ENCODE results near the gene BMP2K.
"Not testable (repeated sequence)": the region's sequence is repeated elsewhere in the genome, so short reads cannot be mapped to it uniquely, and the experiment has no call there.

The BMP2K gene

GRCh38 chr4:78824001-78824400 is 47.9 kb downstream of the BMP2K start:
- no peak overlapping the region for H2AFZ ChIP-seq (ENCODE audit: low read length)
- no peak overlapping the region for H3K4me2 ChIP-seq (ENCODE audit: low read depth, low read length, poor library complexity, severe bottlenecking)
- H3K36me3 ChIP-seq (ENCODE audit: insufficient read depth, low read length), result peaks cover 36% of the 10 kb centered on the region; the same call in 1 of the 2 replicates
- peaks cover 41% of the 10 kb centered on the region for H4K20me1 ChIP-seq (ENCODE audit: insufficient read depth, low read length, poor library complexity, severe bottlenecking)
- peaks cover 72% of the 10 kb centered on the region for H3K79me2 ChIP-seq (ENCODE audit: insufficient read depth, low read length)
- no peak for TF ChIP-seq EZH2phosphoT487 (IDR thresholded peaks at IDR 0.05; ENCODE audit: borderline replicate concordance)
- TF ChIP-seq CTCF (conservative IDR thresholded peaks at IDR 0.05; ENCODE audit: low read length), result no peak
- H3K4me3 ChIP-seq (ENCODE audit: low read length, poor library complexity, severe bottlenecking), result no peak overlapping the region
- no peaks in the 10 kb centered on the region for H3K9me3 ChIP-seq (ENCODE audit: insufficient read depth, low read depth, low read length)
- no peaks in the 10 kb centered on the region for H3K27me3 ChIP-seq (ENCODE audit: insufficient read depth, low read length, poor library complexity, severe bottlenecking)
- H3F3A ChIP-seq (ENCODE audit: low read depth), result no peaks in the 10 kb centered on the region
- no peak overlapping the region for H3K9ac ChIP-seq (ENCODE audit: low read depth, low read length, poor library complexity, severe bottlenecking)
- no peaks in the 10 kb centered on the region for H3K9me2 ChIP-seq (replicated peaks; ENCODE audit: low read depth, low read length)
- no peaks in the 10 kb centered on the region for H3K4me1 ChIP-seq (ENCODE audit: insufficient read depth, low read length, poor library complexity, severe bottlenecking)

- Histone ChIP-seq H3K79me2 (ENCODE audit: insufficient read depth, low read length) (peaks cover 54% of the 10 kb centered on the region), H3K36me3 (ENCODE audit: insufficient read depth, low read length) (peaks cover 63% of the 10 kb centered on the region; the same call in 1 of the 2 replicates), H3K4me2 (ENCODE audit: low read depth, low read length, poor library complexity, severe bottlenecking) (no peak overlapping the region), H3K9me2 (replicated peaks; ENCODE audit: low read depth, low read length) (no peaks in the 10 kb centered on the region), H3K4me3 (ENCODE audit: low read length, poor library complexity, severe bottlenecking) (no peak overlapping the region), H2AFZ (ENCODE audit: low read length) (no peak overlapping the region), H3F3A (ENCODE audit: low read depth) (no peaks in the 10 kb centered on the region), H3K9ac (ENCODE audit: low read depth, low read length, poor library complexity, severe bottlenecking) (no peak overlapping the region), H3K4me1 (ENCODE audit: insufficient read depth, low read length, poor library complexity, severe bottlenecking) (no peaks in the 10 kb centered on the region), H3K27me3 (ENCODE audit: insufficient read depth, low read length, poor library complexity, severe bottlenecking) (no peaks in the 10 kb centered on the region), H4K20me1 (ENCODE audit: insufficient read depth, low read length, poor library complexity, severe bottlenecking) (peaks cover 24% of the 10 kb centered on the region), H3K9me3 (ENCODE audit: insufficient read depth, low read depth, low read length) (no peaks in the 10 kb centered on the region)
- TF ChIP-seq EZH2phosphoT487 (IDR thresholded peaks at IDR 0.05; ENCODE audit: borderline replicate concordance) (no peak), CTCF (conservative IDR thresholded peaks at IDR 0.05; ENCODE audit: low read length) (no peak)
These were observed 51.0 kb downstream of the BMP2K start for GRCh38 chr4:78827191-78827590.

DNA sequence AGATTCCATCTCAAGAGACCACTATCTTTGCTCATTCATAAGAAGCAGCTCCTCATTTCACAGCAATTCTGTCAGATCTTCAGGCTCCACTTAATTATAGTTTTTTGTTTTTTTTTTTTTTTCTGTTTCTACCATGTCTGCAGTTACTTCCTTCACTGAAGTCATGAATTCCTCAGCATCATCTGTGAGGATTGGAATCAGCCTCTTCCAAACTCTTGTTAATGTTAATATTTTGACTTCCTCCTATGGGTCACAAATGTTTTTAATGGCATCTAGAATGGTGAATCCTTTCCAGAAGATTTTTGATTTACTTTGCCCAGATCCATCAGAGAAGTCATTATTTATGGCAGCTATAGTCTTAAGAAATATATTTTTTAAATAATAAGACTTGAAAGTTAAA is 53.1 kb downstream of the BMP2K start:
- Histone ChIP-seq H3K4me3 (ENCODE audit: low read length, poor library complexity, severe bottlenecking) (no peak overlapping the region), H3K9me2 (replicated peaks; ENCODE audit: low read depth, low read length) (no peaks in the 10 kb centered on the region), H3F3A (ENCODE audit: low read depth) (no peaks in the 10 kb centered on the region), H4K20me1 (ENCODE audit: insufficient read depth, low read length, poor library complexity, severe bottlenecking) (peaks cover 6% of the 10 kb centered on the region), H3K36me3 (ENCODE audit: insufficient read depth, low read length) (peaks cover 76% of the 10 kb centered on the region), H3K9ac (ENCODE audit: low read depth, low read length, poor library complexity, severe bottlenecking) (no peak overlapping the region), H3K27me3 (ENCODE audit: insufficient read depth, low read length, poor library complexity, severe bottlenecking) (no peaks in the 10 kb centered on the region), H2AFZ (ENCODE audit: low read length) (no peak overlapping the region), H3K4me1 (ENCODE audit: insufficient read depth, low read length, poor library complexity, severe bottlenecking) (no peaks in the 10 kb centered on the region), H3K4me2 (ENCODE audit: low read depth, low read length, poor library complexity, severe bottlenecking) (no peak overlapping the region), H3K9me3 (ENCODE audit: insufficient read depth, low read depth, low read length) (no peaks in the 10 kb centered on the region), H3K79me2 (ENCODE audit: insufficient read depth, low read length) (peaks cover 43% of the 10 kb centered on the region)
- TF ChIP-seq CTCF (conservative IDR thresholded peaks at IDR 0.05; ENCODE audit: low read length) (no peak), EZH2phosphoT487 (IDR thresholded peaks at IDR 0.05; ENCODE audit: borderline replicate concordance) (no peak)

DNA sequence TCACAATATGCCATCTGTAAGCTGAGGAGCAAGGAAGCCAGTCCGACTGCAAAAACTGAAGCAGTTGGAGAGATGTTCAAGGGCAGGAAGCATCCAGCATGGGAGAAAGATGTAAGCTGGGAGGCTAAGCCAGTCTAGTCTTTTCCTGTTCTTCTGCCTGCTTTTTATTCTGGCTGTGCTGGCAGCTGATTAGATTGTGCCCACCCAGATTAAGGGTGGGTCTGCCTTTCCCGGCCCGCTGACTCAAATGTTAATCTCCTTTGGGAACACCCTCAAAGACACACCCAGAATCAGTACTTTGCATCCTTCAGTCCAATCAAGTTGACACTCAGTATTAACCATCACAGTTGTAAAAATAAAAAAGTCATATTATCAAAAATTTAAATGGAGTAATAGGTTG is 63.5 kb downstream of the BMP2K start:
- not testable (repeated sequence) for H3F3A ChIP-seq (ENCODE audit: low read depth); H3K4me2 ChIP-seq (ENCODE audit: low read depth, low read length, poor library complexity, severe bottlenecking); H3K9me3 ChIP-seq (ENCODE audit: insufficient read depth, low read depth, low read length); H3K9ac ChIP-seq (ENCODE audit: low read depth, low read length, poor library complexity, severe bottlenecking); H2AFZ ChIP-seq (ENCODE audit: low read length); H4K20me1 ChIP-seq (ENCODE audit: insufficient read depth, low read length, poor library complexity, severe bottlenecking); H3K4me3 ChIP-seq (ENCODE audit: low read length, poor library complexity, severe bottlenecking); H3K4me1 ChIP-seq (ENCODE audit: insufficient read depth, low read length, poor library complexity, severe bottlenecking); H3K9me2 ChIP-seq (replicated peaks; ENCODE audit: low read depth, low read length); H3K27me3 ChIP-seq (ENCODE audit: insufficient read depth, low read length, poor library complexity, severe bottlenecking)
- Histone ChIP-seq H3K36me3 (ENCODE audit: insufficient read depth, low read length) (peaks cover 65% of the 10 kb centered on the region), H3K79me2 (ENCODE audit: insufficient read depth, low read length) (peaks cover 31% of the 10 kb centered on the region; the same call in 1 of the 2 replicates)

DNA sequence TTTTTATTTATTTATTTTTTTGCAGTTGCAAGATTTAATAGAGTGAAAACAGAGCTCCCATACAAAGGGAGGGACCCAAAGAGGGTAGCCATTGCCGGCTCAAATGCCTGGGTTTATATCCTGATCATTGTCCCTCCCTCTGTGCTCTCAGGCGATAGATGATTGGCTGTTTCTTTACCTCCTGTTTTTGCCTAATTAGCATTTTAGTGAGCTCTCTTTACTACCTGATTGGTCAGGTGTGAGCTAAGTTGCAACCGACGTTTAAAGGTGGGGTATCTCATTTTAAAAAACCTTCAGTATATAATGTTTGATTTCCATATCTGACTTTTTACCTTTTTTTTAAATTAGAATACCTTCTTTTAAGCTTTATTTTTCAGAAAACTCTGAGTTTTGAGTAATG is 64.1 kb downstream of the BMP2K start:
- H3K36me3 ChIP-seq (ENCODE audit: insufficient read depth, low read length), result peaks cover 65% of the 10 kb centered on the region
- H3K4me2 ChIP-seq (ENCODE audit: low read depth, low read length, poor library complexity, severe bottlenecking); H3K9ac ChIP-seq (ENCODE audit: low read depth, low read length, poor library complexity, severe bottlenecking): not testable (repeated sequence)

More for the DNA sequence above, 64.1 kb downstream of the BMP2K start:
- H3K79me2 ChIP-seq (ENCODE audit: insufficient read depth, low read length), result peaks cover 35% of the 10 kb centered on the region; the same call in 1 of the 2 replicates
- H3F3A ChIP-seq (ENCODE audit: low read depth); H4K20me1 ChIP-seq (ENCODE audit: insufficient read depth, low read length, poor library complexity, severe bottlenecking); H3K9me2 ChIP-seq (replicated peaks; ENCODE audit: low read depth, low read length); H3K4me3 ChIP-seq (ENCODE audit: low read length, poor library complexity, severe bottlenecking); H3K9me3 ChIP-seq (ENCODE audit: insufficient read depth, low read depth, low read length); H3K4me1 ChIP-seq (ENCODE audit: insufficient read depth, low read length, poor library complexity, severe bottlenecking); H3K27me3 ChIP-seq (ENCODE audit: insufficient read depth, low read length, poor library complexity, severe bottlenecking); H2AFZ ChIP-seq (ENCODE audit: low read length): not testable (repeated sequence)

All from Loucy (cell line).